ENCODE results near the gene FBLN1. TPM values are rescaled to one million over a fixed set of nuclear protein-coding genes. Genes with fewer than 3 reads are reported as not detected.

The FBLN1 gene
- total RNA-seq, 5 donors from 2014 or later (not counting 1 experiment from before 2014, with no cell fraction given) = 0.96 to 1.5 (median 1.0) TPM; not detected in 2

- Mint-ChIP-seq H3K4me3 (no peak overlapping the region), H3K4me1 (peaks cover 0 to 2% (median 2%) of the 10 kb centered on the region in 3 donors), H3K9me3 (no peaks in the 10 kb centered on the region), H3K27ac (no peak overlapping the region), H3K27me3 (peaks cover 23 to 46% of the 10 kb centered on the region in 2 donors), H3K36me3 (no peaks in the 10 kb centered on the region)
- peaks cover 0 to 76% of the 10 kb centered on the region in 2 experiments for H3K27me3 ChIP-seq (replicated peaks in 1 of 2; ENCODE audit: control insufficient read depth in 2 of 2, extremely low read depth in 1 of 2, insufficient read depth in 2 of 2, low read length in 1 of 2)
- H3K36me3 ChIP-seq (ENCODE audit: control insufficient read depth in 2 of 2, extremely low read depth in 1 of 2, insufficient read depth in 1 of 2, low read length in 1 of 2) = no peaks in the 10 kb centered on the region
- H3K9me3 ChIP-seq = no peaks in the 10 kb centered on the region
- ATAC-seq (replicated peaks in 1 of 4) (no peak), DNase-seq (no peak)
- 80% methylated on average over 1 of the region's 14 CpGs for WGBS (ENCODE audit: insufficient coverage)
- no peak overlapping the region for H3K27ac ChIP-seq (ENCODE audit: low read length)
- no peak overlapping the region for H3K4me3 ChIP-seq (ENCODE audit: control insufficient read depth in 1 of 2, extremely low read depth in 1 of 2, low read length in 1 of 2)
- peaks cover 0 to 8% of the 10 kb centered on the region in 2 experiments for H3K4me1 ChIP-seq (ENCODE audit: control insufficient read depth in 1 of 2, extremely low read depth in 1 of 2, insufficient read depth in 2 of 2, low read length in 2 of 2)
- CTCF ChIA-PET = no interaction called here
- POLR2A ChIA-PET = no interaction called here
Measured at GRCh38 chr22:45505991-45506747, 3.5 kb downstream of the FBLN1 start.

GRCh38 chr22:45506816-45507360, 4.2 kb downstream of the FBLN1 start:
- DNase-seq = no peak
- peaks cover 0 to 2% (median 2%) of the 10 kb centered on the region in 3 donors for H3K4me1 Mint-ChIP-seq
- ChIA-PET POLR2A (no interaction called here), CTCF (no interaction called here)
- no peak overlapping the region for H3K27ac ChIP-seq (ENCODE audit: low read length)
- no CpG with 5 or more reads among the region's 8 CpGs for WGBS (ENCODE audit: insufficient coverage)
- H3K27me3 ChIP-seq (replicated peaks in 1 of 2; ENCODE audit: control insufficient read depth in 2 of 2, extremely low read depth in 1 of 2, insufficient read depth in 2 of 2, low read length in 1 of 2) = peaks cover 0 to 72% of the 10 kb centered on the region in 2 experiments
- H3K9me3 ChIP-seq = no peaks in the 10 kb centered on the region
- H3K27me3 Mint-ChIP-seq = peaks cover 19 to 41% of the 10 kb centered on the region in 2 donors
- no peak overlapping the region for H3K4me3 ChIP-seq (ENCODE audit: control insufficient read depth in 1 of 2, extremely low read depth in 1 of 2, low read length in 1 of 2)
- no peaks in the 10 kb centered on the region for H3K9me3 Mint-ChIP-seq
- no peaks in the 10 kb centered on the region for H3K36me3 Mint-ChIP-seq
- H3K4me3 Mint-ChIP-seq = no peak overlapping the region
- ATAC-seq (replicated peaks in 1 of 4) = no peak
- H3K4me1 ChIP-seq (ENCODE audit: control insufficient read depth in 1 of 2, extremely low read depth in 1 of 2, insufficient read depth in 2 of 2, low read length in 2 of 2) = peaks cover 0 to 8% of the 10 kb centered on the region in 2 experiments
- no peaks in the 10 kb centered on the region for H3K36me3 ChIP-seq (ENCODE audit: control insufficient read depth in 2 of 2, extremely low read depth in 1 of 2, insufficient read depth in 1 of 2, low read length in 1 of 2)
- no peak overlapping the region for H3K27ac Mint-ChIP-seq

GRCh38 chr22:45507798-45508197, 5.1 kb downstream of the FBLN1 start:
- no peaks in the 10 kb centered on the region for H3K9me3 ChIP-seq
- no peak for ATAC-seq (replicated peaks in 1 of 4)
- no peak overlapping the region for H3K27ac ChIP-seq (ENCODE audit: low read length)
- peaks cover 0 to 8% of the 10 kb centered on the region in 2 experiments for H3K4me1 ChIP-seq (ENCODE audit: control insufficient read depth in 1 of 2, extremely low read depth in 1 of 2, insufficient read depth in 2 of 2, low read length in 2 of 2)
- no peaks in the 10 kb centered on the region for H3K9me3 Mint-ChIP-seq
- H3K27me3 Mint-ChIP-seq = peaks cover 17 to 39% of the 10 kb centered on the region in 2 donors
- WGBS (ENCODE audit: insufficient coverage) = 80% methylated on average over 3 of the region's 6 CpGs
- no peaks in the 10 kb centered on the region for H3K36me3 Mint-ChIP-seq
- H3K36me3 ChIP-seq (ENCODE audit: control insufficient read depth in 2 of 2, extremely low read depth in 1 of 2, insufficient read depth in 1 of 2, low read length in 1 of 2) = no peaks in the 10 kb centered on the region
- no peak overlapping the region for H3K4me3 ChIP-seq (ENCODE audit: control insufficient read depth in 1 of 2, extremely low read depth in 1 of 2, low read length in 1 of 2)
- ChIA-PET POLR2A (no interaction called here), CTCF (no interaction called here)
- H3K27me3 ChIP-seq (replicated peaks in 1 of 2; ENCODE audit: control insufficient read depth in 2 of 2, extremely low read depth in 1 of 2, insufficient read depth in 2 of 2, low read length in 1 of 2) = peaks cover 0 to 68% of the 10 kb centered on the region in 2 experiments
- no peak for DNase-seq
- no peak overlapping the region for H3K4me3 Mint-ChIP-seq
- peaks cover 0 to 2% (median 2%) of the 10 kb centered on the region in 3 donors for H3K4me1 Mint-ChIP-seq
- H3K27ac Mint-ChIP-seq = no peak overlapping the region

- Histone ChIP-seq H3K4me1 (ENCODE audit: control insufficient read depth in 1 of 2, extremely low read depth in 1 of 2, insufficient read depth in 2 of 2, low read length in 2 of 2) (no peaks in the 10 kb centered on the region), H3K36me3 (ENCODE audit: control insufficient read depth in 2 of 2, extremely low read depth in 1 of 2, insufficient read depth in 1 of 2, low read length in 1 of 2) (no peaks in the 10 kb centered on the region), H3K4me3 (ENCODE audit: control insufficient read depth in 1 of 2, extremely low read depth in 1 of 2, low read length in 1 of 2) (no peak overlapping the region), H3K9me3 (no peaks in the 10 kb centered on the region), H3K27ac (ENCODE audit: low read length) (no peak overlapping the region), H3K27me3 (replicated peaks in 1 of 2; ENCODE audit: control insufficient read depth in 2 of 2, extremely low read depth in 1 of 2, insufficient read depth in 2 of 2, low read length in 1 of 2) (peaks cover 0 to 60% of the 10 kb centered on the region in 2 experiments)
- Mint-ChIP-seq H3K27me3 (peaks cover 16 to 34% of the 10 kb centered on the region in 2 donors), H3K4me3 (no peak overlapping the region), H3K36me3 (no peaks in the 10 kb centered on the region), H3K4me1 (peaks cover 0 to 2% (median 2%) of the 10 kb centered on the region in 3 donors), H3K27ac (no peak overlapping the region), H3K9me3 (no peaks in the 10 kb centered on the region)
- CTCF ChIA-PET = no interaction called here
- no peak for DNase-seq
- POLR2A ChIA-PET = no interaction called here
- no peak for ATAC-seq (replicated peaks in 1 of 4)
- 88% methylated on average over 4 of the region's 4 CpGs for WGBS (ENCODE audit: insufficient coverage)
Measured at GRCh38 chr22:45508814-45509213, 6.1 kb downstream of the FBLN1 start.

GRCh38 chr22:45510376-45511232, 7.9 kb downstream of the FBLN1 start:
- no peak overlapping the region for H3K4me3 ChIP-seq (ENCODE audit: control insufficient read depth in 1 of 2, extremely low read depth in 1 of 2, low read length in 1 of 2)
- Mint-ChIP-seq H3K27me3 (peaks cover 11 to 30% of the 10 kb centered on the region in 2 donors), H3K4me1 (no peaks in the 10 kb centered on the region), H3K27ac (no peak overlapping the region), H3K36me3 (no peaks in the 10 kb centered on the region), H3K9me3 (no peaks in the 10 kb centered on the region), H3K4me3 (no peak overlapping the region)
- no peak overlapping the region for H3K27ac ChIP-seq (ENCODE audit: low read length)
- ATAC-seq (replicated peaks in 1 of 4) (no peak), DNase-seq (no peak)
- H3K9me3 ChIP-seq = no peaks in the 10 kb centered on the region
- POLR2A ChIA-PET = no interaction called here
- H3K36me3 ChIP-seq (ENCODE audit: control insufficient read depth in 2 of 2, extremely low read depth in 1 of 2, insufficient read depth in 1 of 2, low read length in 1 of 2) = no peaks in the 10 kb centered on the region
- no peaks in the 10 kb centered on the region for H3K4me1 ChIP-seq (ENCODE audit: control insufficient read depth in 1 of 2, extremely low read depth in 1 of 2, insufficient read depth in 2 of 2, low read length in 2 of 2)
- peaks cover 0 to 58% of the 10 kb centered on the region in 2 experiments for H3K27me3 ChIP-seq (replicated peaks in 1 of 2; ENCODE audit: control insufficient read depth in 2 of 2, extremely low read depth in 1 of 2, insufficient read depth in 2 of 2, low read length in 1 of 2)
- CTCF ChIA-PET = no interaction called here
- 77% methylated on average over 10 of the region's 14 CpGs for WGBS (ENCODE audit: insufficient coverage)

GRCh38 chr22:45511847-45512261, 9.2 kb downstream of the FBLN1 start:
- H3K9me3 ChIP-seq = no peaks in the 10 kb centered on the region
- H3K27me3 ChIP-seq (replicated peaks in 1 of 2; ENCODE audit: control insufficient read depth in 2 of 2, extremely low read depth in 1 of 2, insufficient read depth in 2 of 2, low read length in 1 of 2) = peaks cover 0 to 58% of the 10 kb centered on the region in 2 experiments
- no peaks in the 10 kb centered on the region for H3K9me3 Mint-ChIP-seq
- no peak overlapping the region for H3K27ac Mint-ChIP-seq
- no peak overlapping the region for H3K4me3 ChIP-seq (ENCODE audit: control insufficient read depth in 1 of 2, extremely low read depth in 1 of 2, low read length in 1 of 2)
- H3K4me1 ChIP-seq (ENCODE audit: control insufficient read depth in 1 of 2, extremely low read depth in 1 of 2, insufficient read depth in 2 of 2, low read length in 2 of 2) = no peaks in the 10 kb centered on the region
- no peaks in the 10 kb centered on the region for H3K36me3 ChIP-seq (ENCODE audit: control insufficient read depth in 2 of 2, extremely low read depth in 1 of 2, insufficient read depth in 1 of 2, low read length in 1 of 2)
- no peak overlapping the region for H3K27ac ChIP-seq (ENCODE audit: low read length)
- H3K4me3 Mint-ChIP-seq = no peak overlapping the region
- DNase-seq (no peak), ATAC-seq (replicated peaks in 1 of 4) (no peak)
- CTCF ChIA-PET = no interaction called here
- WGBS (ENCODE audit: insufficient coverage) = 75% methylated on average over 2 of the region's 8 CpGs
- peaks cover 7 to 31% of the 10 kb centered on the region in 2 donors for H3K27me3 Mint-ChIP-seq
- H3K4me1 Mint-ChIP-seq = no peaks in the 10 kb centered on the region
- no peaks in the 10 kb centered on the region for H3K36me3 Mint-ChIP-seq
- POLR2A ChIA-PET = no interaction called here

Measured in T-cell (primary cell).